Measurements from ENCODE around the gene UFC1.

GRCh38 chr1:161157867-161158266 is 4.1 kb downstream of the UFC1 start:
- no peak for TF ChIP-seq CTCF (IDR thresholded peaks at IDR 0.05)
- TF ChIP-seq POLR2A (IDR thresholded peaks at IDR 0.05) = no peak
